ENCODE results near the gene EIF2B5.

Gene EIF2B5

DNA sequence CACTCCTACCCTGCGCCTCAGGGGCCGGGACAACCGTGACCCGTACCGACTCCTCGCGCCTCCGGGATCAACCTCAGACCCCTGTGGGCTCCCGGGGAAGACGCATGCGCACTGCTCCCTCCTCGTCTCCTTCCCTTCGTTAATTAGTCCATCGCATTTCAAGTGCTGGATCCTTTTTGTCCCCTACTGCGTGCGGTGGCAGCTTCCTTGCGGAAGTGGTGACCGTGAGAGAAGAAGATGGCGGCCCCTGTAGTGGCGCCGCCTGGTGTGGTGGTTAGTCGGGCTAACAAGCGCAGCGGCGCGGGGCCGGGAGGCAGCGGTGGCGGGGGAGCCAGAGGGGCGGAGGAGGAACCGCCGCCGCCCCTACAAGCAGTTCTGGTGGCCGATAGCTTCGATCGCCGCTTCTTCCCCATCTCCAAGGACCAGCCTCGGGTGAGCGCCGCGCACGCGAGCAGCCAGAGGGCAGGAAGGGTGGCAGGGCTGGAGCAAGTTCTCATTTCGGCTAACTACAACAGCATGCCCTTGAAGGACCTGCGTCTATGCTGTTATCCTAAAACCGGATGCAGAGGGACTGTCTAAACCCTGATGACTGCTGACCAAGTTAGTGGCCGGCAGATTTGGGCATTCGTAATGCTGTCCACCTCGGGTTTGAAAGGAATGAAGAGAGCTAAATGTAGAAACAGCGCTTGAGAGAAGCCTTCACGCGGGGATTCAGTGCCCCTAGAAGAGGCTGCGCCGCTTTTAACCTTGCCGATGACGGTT lies at the start of gene EIF2B5:
TSS of gene EIF2B5 (plus strand) at position 210 of the 762 bp plus-strand sequence. CDS start at position 238, 28 bp downstream.
- DNase-seq: peak; percentile 97
- no peaks in the 10 kb centered on the region for H4K20me1 ChIP-seq (ENCODE audit: insufficient read depth, low read length)
- H3K4me2 ChIP-seq (ENCODE audit: low read depth, low read length): peak within 1 kb of the TSS; percentile 87
- peak within 1 kb of the TSS; percentile 55; the same call in 1 of the 2 replicates for H3K27ac ChIP-seq (ENCODE audit: low read length)
- TF ChIP-seq, protein P1, sequence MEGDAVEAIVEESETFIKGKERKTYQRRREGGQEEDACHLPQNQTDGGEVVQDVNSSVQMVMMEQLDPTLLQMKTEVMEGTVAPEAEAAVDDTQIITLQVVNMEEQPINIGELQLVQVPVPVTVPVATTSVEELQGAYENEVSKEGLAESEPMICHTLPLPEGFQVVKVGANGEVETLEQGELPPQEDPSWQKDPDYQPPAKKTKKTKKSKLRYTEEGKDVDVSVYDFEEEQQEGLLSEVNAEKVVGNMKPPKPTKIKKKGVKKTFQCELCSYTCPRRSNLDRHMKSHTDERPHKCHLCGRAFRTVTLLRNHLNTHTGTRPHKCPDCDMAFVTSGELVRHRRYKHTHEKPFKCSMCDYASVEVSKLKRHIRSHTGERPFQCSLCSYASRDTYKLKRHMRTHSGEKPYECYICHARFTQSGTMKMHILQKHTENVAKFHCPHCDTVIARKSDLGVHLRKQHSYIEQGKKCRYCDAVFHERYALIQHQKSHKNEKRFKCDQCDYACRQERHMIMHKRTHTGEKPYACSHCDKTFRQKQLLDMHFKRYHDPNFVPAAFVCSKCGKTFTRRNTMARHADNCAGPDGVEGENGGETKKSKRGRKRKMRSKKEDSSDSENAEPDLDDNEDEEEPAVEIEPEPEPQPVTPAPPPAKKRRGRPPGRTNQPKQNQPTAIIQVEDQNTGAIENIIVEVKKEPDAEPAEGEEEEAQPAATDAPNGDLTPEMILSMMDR (IDR thresholded peaks at IDR 0.05; ENCODE audit: low read length): peak; percentile 58
- no peak for TF ChIP-seq EZH2 (optimal IDR thresholded peaks at IDR 0.05; ENCODE audit: low read depth, low read length)
- H3K9ac ChIP-seq (ENCODE audit: low read length): peak within 1 kb of the TSS; percentile 89
- peaks cover 7% of the 10 kb centered on the region for H3K36me3 ChIP-seq (replicated peaks; ENCODE audit: insufficient read depth, low read length)
- H3F3A ChIP-seq (ENCODE audit: insufficient read depth, low read length): 0 out of 2 replicates have a peak, but pooled peaks cover 3% of the 10 kb centered on the region
- no peaks in the 10 kb centered on the region for H3K9me2 ChIP-seq (replicated peaks; ENCODE audit: insufficient read depth, low read length)
- H3K9me3 ChIP-seq (replicated peaks; ENCODE audit: insufficient read depth, low read length): no peaks in the 10 kb centered on the region
- H3K4me1 ChIP-seq (ENCODE audit: low read length): peaks cover 17% of the 10 kb centered on the region
- peak within 1 kb of the TSS; percentile 77 for H3K4me3 ChIP-seq (ENCODE audit: low read length)
- peak within 1 kb of the TSS; percentile 98 for H2AFZ ChIP-seq (ENCODE audit: low read length)
- peaks cover 52% of the 10 kb centered on the region for H3K79me2 ChIP-seq (ENCODE audit: low read length)
- H3K27me3 ChIP-seq (replicated peaks; ENCODE audit: insufficient read depth, low read length): no peaks in the 10 kb centered on the region

DNA sequence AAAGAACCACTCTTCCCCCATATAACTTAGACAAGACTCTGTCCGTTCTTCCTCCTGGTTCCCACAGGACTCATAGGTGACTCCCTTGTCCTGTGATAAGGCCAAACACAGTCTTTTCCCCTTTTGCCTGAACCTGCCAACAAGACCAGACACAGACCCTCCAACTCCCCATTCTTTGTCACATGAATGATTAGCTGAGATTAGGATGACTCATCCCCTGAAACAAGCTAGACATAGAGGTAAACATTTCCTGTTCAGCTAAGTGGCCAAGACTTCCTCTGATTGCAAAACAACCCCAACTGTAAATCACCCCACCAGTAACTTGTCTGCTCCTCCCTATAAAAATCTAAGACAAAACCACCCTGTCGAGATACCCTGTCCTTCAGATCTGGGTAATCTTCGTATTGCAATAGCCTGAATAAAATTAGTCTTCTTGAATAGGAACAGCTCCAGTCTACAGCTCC lies 49.7 kb upstream of the EIF2B5 start:
- Histone ChIP-seq H3F3A (ENCODE audit: insufficient read depth, low read length) (no peaks in the 10 kb centered on the region), H3K36me3 (replicated peaks; ENCODE audit: insufficient read depth, low read length) (no peaks in the 10 kb centered on the region), H2AFZ (ENCODE audit: low read length) (no peak overlapping the region), H4K20me1 (ENCODE audit: insufficient read depth, low read length) (no peaks in the 10 kb centered on the region), H3K79me2 (ENCODE audit: low read length) (no peaks in the 10 kb centered on the region), H3K9ac (ENCODE audit: low read length) (no peak overlapping the region), H3K4me3 (ENCODE audit: low read length) (no peak overlapping the region), H3K9me3 (replicated peaks; ENCODE audit: insufficient read depth, low read length) (no peaks in the 10 kb centered on the region), H3K27ac (ENCODE audit: low read length) (no peak overlapping the region), H3K9me2 (replicated peaks; ENCODE audit: insufficient read depth, low read length) (no peaks in the 10 kb centered on the region), H3K27me3 (replicated peaks; ENCODE audit: insufficient read depth, low read length) (no peaks in the 10 kb centered on the region), H3K4me2 (ENCODE audit: low read depth, low read length) (no peak overlapping the region), H3K4me1 (ENCODE audit: low read length) (peaks cover 8% of the 10 kb centered on the region)
- DNase-seq: peak; percentile 37
- TF ChIP-seq EZH2phosphoT487 (IDR thresholded peaks at IDR 0.05; ENCODE audit: low read length): no peak
- TF ChIP-seq, protein P1 (IDR thresholded peaks at IDR 0.05; ENCODE audit: low read length): no peak
- no peak for TF ChIP-seq EZH2 (optimal IDR thresholded peaks at IDR 0.05; ENCODE audit: low read depth, low read length)

DNA sequence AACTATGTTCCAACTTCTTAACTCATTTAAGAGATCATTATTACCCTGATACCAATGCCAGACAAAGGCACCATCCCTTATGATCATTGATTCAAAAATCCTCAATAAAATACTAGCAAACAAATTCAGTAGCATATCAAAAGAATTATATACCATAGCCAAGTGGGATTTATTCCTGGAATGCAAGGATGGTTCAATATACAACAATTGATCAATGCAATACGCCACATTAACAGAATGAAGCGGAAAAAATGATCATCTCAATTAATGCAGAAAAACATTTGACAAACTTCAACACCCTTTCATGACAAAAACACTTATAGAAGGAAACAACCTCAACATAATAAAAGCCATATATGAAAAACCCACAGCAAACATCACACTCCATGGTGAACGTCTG lies 43.0 kb upstream of the EIF2B5 start:
- Histone ChIP-seq H3K27me3 (replicated peaks; ENCODE audit: insufficient read depth, low read length) (no peaks in the 10 kb centered on the region), H3K9me2 (replicated peaks; ENCODE audit: insufficient read depth, low read length) (no peaks in the 10 kb centered on the region), H3K9me3 (replicated peaks; ENCODE audit: insufficient read depth, low read length) (no peaks in the 10 kb centered on the region; the same call in 1 of the 2 replicates), H3K79me2 (ENCODE audit: low read length) (no peaks in the 10 kb centered on the region), H3K4me1 (ENCODE audit: low read length) (no peaks in the 10 kb centered on the region), H4K20me1 (ENCODE audit: insufficient read depth, low read length) (no peaks in the 10 kb centered on the region), H2AFZ (ENCODE audit: low read length) (no peak overlapping the region), H3K4me2 (ENCODE audit: low read depth, low read length) (no peak overlapping the region), H3K4me3 (ENCODE audit: low read length) (no peak overlapping the region), H3F3A (ENCODE audit: insufficient read depth, low read length) (no peaks in the 10 kb centered on the region), H3K27ac (ENCODE audit: low read length) (no peak overlapping the region), H3K36me3 (replicated peaks; ENCODE audit: insufficient read depth, low read length) (no peaks in the 10 kb centered on the region), H3K9ac (ENCODE audit: low read length) (no peak overlapping the region)
- TF ChIP-seq, protein P1 (IDR thresholded peaks at IDR 0.05; ENCODE audit: low read length): no peak
- TF ChIP-seq EZH2 (optimal IDR thresholded peaks at IDR 0.05; ENCODE audit: low read depth, low read length) (no peak), EZH2phosphoT487 (IDR thresholded peaks at IDR 0.05; ENCODE audit: low read length) (no peak)
- DNase-seq: no peak
